ENCODE data around the gene SNX4. TPM values are rescaled to one million over a fixed set of nuclear protein-coding genes. Genes with fewer than 3 reads are reported as not detected.

The SNX4 gene
- total RNA-seq, 4 donors from 2014 or later: 35.8 to 85.5 (median 50.9) TPM

DNA sequence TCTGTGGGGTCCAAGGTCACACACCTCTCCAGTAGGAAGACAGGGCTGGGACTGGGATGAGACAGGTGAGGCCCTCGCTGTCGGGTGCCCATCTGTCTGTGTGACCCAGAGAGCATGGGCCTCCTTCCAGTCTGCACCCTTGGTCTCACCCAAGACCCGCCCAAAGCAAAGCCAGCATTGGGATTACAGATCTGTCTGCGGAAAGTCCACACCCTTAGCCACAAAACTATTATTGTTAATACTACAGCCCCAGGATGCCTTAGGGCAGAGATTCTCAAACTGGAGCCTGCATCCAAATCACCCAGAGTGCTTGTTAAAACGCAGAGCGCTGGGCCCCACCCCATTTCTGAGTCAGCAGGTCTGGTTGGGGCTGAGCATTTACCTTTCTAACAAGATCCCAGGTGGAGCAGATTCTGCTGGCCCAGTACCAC is 86.4 kb downstream of the SNX4 start:
- H3K27me3 ChIP-seq: no peaks in the 10 kb centered on the region

DNA sequence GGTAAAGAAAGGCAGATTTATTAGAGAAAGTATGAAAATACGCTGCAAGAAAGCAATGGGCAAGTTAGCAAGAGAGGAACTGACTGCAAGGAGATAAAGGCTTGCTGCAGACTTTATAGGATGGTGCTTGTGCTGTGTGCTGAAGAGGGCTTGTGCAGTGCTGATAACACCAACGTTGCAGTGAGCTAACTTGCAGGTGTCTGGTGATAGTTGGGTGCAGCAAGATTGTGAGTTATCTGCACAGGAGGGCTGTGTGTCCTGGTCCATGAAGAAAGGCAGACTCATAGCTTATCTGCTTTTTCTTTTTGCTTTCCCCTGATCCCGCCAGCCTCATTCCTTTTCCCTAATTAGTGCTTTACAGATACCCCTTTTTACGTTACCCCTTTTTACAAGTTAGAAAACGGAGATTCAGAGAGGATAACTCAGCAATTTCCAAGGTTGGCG is 86.9 kb downstream of the SNX4 start:
- Histone ChIP-seq H3K36me3 (no peaks in the 10 kb centered on the region), H3K4me3 (no peak overlapping the region), H3K27me3 (no peaks in the 10 kb centered on the region), H3K4me1 (no peaks in the 10 kb centered on the region), H3K9me3 (peaks cover 0 to 6% (median 0%) of the 10 kb centered on the region in 3 donors), H3K27ac (no peak overlapping the region)
- WGBS, 2 donors (ENCODE audit: low coverage in 1 of 2): 83 to 85% methylated on average over 4 to 6 of the region's 6 CpGs
- ATAC-seq: no peak
- no peak for TF ChIP-seq POLR2AphosphoS5 (IDR thresholded peaks at IDR 0.05)

More for the DNA sequence above, 86.4 kb downstream of the SNX4 start:
- no peaks in the 10 kb centered on the region for H3K4me1 ChIP-seq
- no peak overlapping the region for H3K27ac ChIP-seq
- 80% methylated on average over 1 to 5 of the region's 6 CpGs for WGBS, 2 donors (ENCODE audit: low coverage in 1 of 2)
- ATAC-seq: no peak
- peaks cover 0 to 6% (median 0%) of the 10 kb centered on the region in 3 donors for H3K9me3 ChIP-seq
- H3K36me3 ChIP-seq: no peaks in the 10 kb centered on the region
- H3K4me3 ChIP-seq: no peak overlapping the region
- no peak for TF ChIP-seq POLR2AphosphoS5 (IDR thresholded peaks at IDR 0.05)

DNA sequence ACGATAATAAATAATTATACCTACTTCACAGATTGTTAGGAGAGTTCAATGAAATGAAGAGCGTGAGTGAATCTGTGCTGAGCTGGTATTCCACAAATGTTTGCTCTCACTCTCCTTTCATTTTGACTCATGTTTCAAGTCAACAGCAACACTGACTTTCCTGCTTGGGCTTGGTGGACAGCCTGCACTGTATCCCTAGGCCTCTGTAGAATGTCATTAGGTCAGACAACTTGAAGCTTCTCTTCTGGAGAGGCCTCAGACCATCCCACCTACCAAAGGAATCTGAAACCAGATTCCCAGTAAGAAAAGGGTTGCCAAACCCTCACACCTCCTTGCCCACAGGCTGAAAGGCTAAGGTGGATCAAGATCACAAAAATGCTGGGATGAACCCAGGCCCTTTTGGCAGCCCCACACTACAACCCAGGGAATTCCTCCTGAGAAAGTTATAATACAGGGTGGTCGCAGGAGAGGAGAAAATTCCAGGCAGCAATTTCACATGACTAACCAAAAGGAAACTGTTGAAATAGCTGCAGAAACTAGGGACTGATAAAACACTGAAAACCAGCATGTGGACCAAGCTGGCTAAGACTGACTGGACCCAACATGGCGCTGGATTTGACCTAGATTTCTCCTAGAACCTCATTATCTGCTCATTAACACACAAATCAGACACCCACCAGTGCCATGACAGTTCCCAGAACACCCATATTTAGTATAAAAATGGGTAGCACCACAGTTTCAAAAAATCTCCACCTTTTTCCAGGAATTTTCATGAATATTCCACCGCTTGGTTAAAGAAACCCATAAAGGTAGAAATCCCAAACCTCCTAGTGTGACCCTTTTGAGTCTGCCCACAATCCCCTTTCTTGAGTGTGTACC is 87.9 kb downstream of the SNX4 start:
- ATAC-seq: no peak
- TF ChIP-seq EP300 (IDR thresholded peaks at IDR 0.05) (no peak), POLR2A (IDR thresholded peaks at IDR 0.05) (no peak), POLR2AphosphoS5 (IDR thresholded peaks at IDR 0.05) (no peak), CTCF (IDR thresholded peaks at IDR 0.05) (no peak)
- Histone ChIP-seq H3K4me3 (no peak overlapping the region), H3K4me1 (no peaks in the 10 kb centered on the region), H3K9me3 (peaks cover 0 to 6% (median 0%) of the 10 kb centered on the region in 3 donors), H3K27me3 (no peaks in the 10 kb centered on the region), H3K36me3 (no peaks in the 10 kb centered on the region), H3K27ac (no peak overlapping the region)
- WGBS, 2 donors (ENCODE audit: low coverage in 1 of 2): 93 to 95% methylated on average over 4 to 5 of the region's 5 CpGs

DNA sequence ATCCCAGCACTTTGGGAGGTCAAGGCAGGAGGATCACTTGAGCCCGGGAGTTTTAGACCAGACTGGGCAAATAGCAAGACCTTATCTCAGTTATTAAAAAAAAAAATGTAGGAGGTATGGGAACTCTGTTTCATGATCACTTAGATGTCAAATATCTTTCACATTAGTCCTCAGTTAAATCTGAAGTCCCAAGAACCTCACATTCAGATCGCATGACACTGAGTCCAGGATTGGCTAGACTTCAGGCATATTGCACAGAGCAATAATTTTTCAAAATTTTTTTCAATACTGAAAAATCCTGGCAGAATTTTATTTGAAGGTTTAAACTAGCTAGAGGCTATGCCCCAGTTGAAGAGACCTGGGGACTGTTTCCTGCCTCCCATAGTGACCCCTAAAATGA is 88.6 kb downstream of the SNX4 start:
- TF ChIP-seq CTCF (IDR thresholded peaks at IDR 0.05) (no peak), EP300 (IDR thresholded peaks at IDR 0.05) (no peak), POLR2A (IDR thresholded peaks at IDR 0.05) (no peak), POLR2AphosphoS5 (IDR thresholded peaks at IDR 0.05) (no peak)
- Histone ChIP-seq H3K4me1 (no peaks in the 10 kb centered on the region), H3K36me3 (no peaks in the 10 kb centered on the region), H3K27me3 (no peaks in the 10 kb centered on the region), H3K27ac (no peak overlapping the region), H3K9me3 (peaks cover 0 to 6% (median 0%) of the 10 kb centered on the region in 3 donors), H3K4me3 (no peak overlapping the region)
- WGBS, 2 donors (ENCODE audit: low coverage in 1 of 2): 86 to 100% methylated on average over 1 of the region's 2 CpGs
- ATAC-seq: no peak

DNA sequence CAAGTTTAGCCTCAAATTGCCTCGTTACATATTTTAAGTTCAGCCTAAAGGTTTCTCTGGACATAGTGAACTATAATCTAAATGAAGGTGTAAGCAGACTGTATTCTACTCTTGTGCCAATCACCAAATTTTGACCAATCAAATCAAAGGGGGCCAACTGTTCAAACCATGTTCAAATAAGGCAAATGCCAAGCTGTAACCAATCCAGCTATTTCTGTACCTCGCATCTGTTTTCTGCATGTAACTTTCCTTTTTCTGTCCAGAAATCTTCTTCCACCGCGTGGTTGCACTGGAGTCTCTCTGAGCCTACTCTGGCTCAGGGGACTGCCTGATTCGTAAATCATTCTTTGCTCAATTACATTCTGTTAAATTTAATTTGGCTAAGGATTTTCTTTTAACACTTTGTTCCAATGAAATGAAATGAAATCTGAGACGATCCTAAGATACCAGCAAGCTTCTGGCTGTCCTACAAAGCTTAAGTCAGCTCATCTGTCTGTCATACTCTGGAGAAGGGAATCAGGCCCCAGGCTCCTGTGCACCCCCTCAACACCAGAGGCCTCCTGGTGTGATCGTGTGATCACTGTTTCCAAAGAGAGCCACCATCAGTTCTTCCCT is 91.7 kb downstream of the SNX4 start:
- no peak overlapping the region for H3K4me3 ChIP-seq
- no peaks in the 10 kb centered on the region for H3K4me1 ChIP-seq
- ATAC-seq: no peak
- H3K27ac ChIP-seq: no peak overlapping the region
- TF ChIP-seq CTCF (IDR thresholded peaks at IDR 0.05): no peak
- no peak for TF ChIP-seq POLR2A (IDR thresholded peaks at IDR 0.05)
- TF ChIP-seq EP300 (IDR thresholded peaks at IDR 0.05): no peak
- no peak for TF ChIP-seq POLR2AphosphoS5 (IDR thresholded peaks at IDR 0.05)
- peaks cover 0 to 6% (median 0%) of the 10 kb centered on the region in 3 donors for H3K9me3 ChIP-seq
- H3K27me3 ChIP-seq: no peaks in the 10 kb centered on the region
- no peaks in the 10 kb centered on the region for H3K36me3 ChIP-seq
- WGBS, 2 donors (ENCODE audit: low coverage in 1 of 2): 66 to 80% methylated on average over 6 of the region's 7 CpGs
